Natural killer cell (primary cell): ENCODE data around the gene ECI1. TPM values are rescaled to one million over a fixed set of nuclear protein-coding genes. Genes with fewer than 3 reads are reported as not detected.
A peak's percentile ranks its signal among the peaks of the same experiment; 100 is the strongest.

ENCODE experiments used
- ATAC-seq, 3 donors: fragments of 150-1000 bp in 2 of 3; fragments of 200-7000 bp in 1 of 3; cut with Tn5 transposase; 1 replicate in 1 of 3; 2 replicates in 2 of 3; pipeline ENCODE4 v1.10.0; 2021; ENCODE audit warnings: mild to moderate bottlenecking in 2 of 3, moderate library complexity in 2 of 3
- DNase-seq, 2 donors: peaks; one replicate each; pipeline versions ENCODE4 v3.0.0 to v3.0.0-alpha.2; 2013 to 2021; ENCODE audit warnings: mixed read lengths in 1 of 2
- H3K27ac ChIP-seq: one replicate; pipeline ENCODE4 v1.5.1; 2013; ENCODE audit warnings: mild to moderate bottlenecking, low read length
- H3K27me3 ChIP-seq: one replicate; pipeline ENCODE4 v1.6.1; 2013; ENCODE audit warnings: low read length; ENCODE audit not compliant: control insufficient read depth, insufficient read depth
- H3K36me3 ChIP-seq: one replicate; pipeline ENCODE4 v1.6.1; 2013; ENCODE audit warnings: low read length; ENCODE audit not compliant: control insufficient read depth, insufficient read depth
- H3K4me1 ChIP-seq: one replicate; pipeline ENCODE4 v1.6.1; 2013; ENCODE audit warnings: low read length; ENCODE audit not compliant: control insufficient read depth, insufficient read depth
- H3K4me3 ChIP-seq: one replicate; pipeline ENCODE4 v1.5.1; 2013; ENCODE audit warnings: low read length
- H3K9me3 ChIP-seq: one replicate; pipeline ENCODE4 v1.6.1; 2013; ENCODE audit warnings: low read length; ENCODE audit not compliant: control insufficient read depth, insufficient read depth
- H3K27ac Mint-ChIP-seq, 2 donors: one replicate each; pipeline ENCODE4 v1.8.0; 2022; ENCODE audit warnings: mild to moderate bottlenecking in 2 of 2, mixed read lengths in 2 of 2, moderate library complexity in 1 of 2
- H3K27me3 Mint-ChIP-seq, 2 donors: one replicate each; pipeline ENCODE4 v1.8.0; 2022; ENCODE audit warnings: low read depth in 2 of 2, mixed read lengths in 2 of 2
- H3K36me3 Mint-ChIP-seq: one replicate; pipeline ENCODE4 v1.8.0; 2022; ENCODE audit warnings: mixed read lengths
- H3K4me1 Mint-ChIP-seq, 2 donors: one replicate each; pipeline ENCODE4 v1.8.0; 2022; ENCODE audit warnings: mixed read lengths in 2 of 2
- H3K4me3 Mint-ChIP-seq: one replicate; pipeline ENCODE4 v1.8.0; 2022; ENCODE audit warnings: mild to moderate bottlenecking, moderate library complexity, mixed read lengths
- H3K9me3 Mint-ChIP-seq, 2 donors: one replicate each; pipeline ENCODE4 v1.8.0; 2022; ENCODE audit warnings: mixed read lengths in 2 of 2
- WGBS: methylation state at CpG from one replicate; pipeline ENCODE4 v1.1.7; 2013; ENCODE audit warnings: missing lambda C conversion rate; ENCODE audit not compliant: insufficient coverage; 5-methylcytosine and 5-hydroxymethylcytosine counted together
- intact Hi-C: fragments of 100-400 bp; cut with micrococcal nuclease; formaldehyde crosslinking; loops from one replicate; pipeline ENCODE4 v1.14.2; 2022
- total RNA-seq, 4 donors: library from RNA; stranded (reverse); fragments of 120-200 nt in 1 of 4; gene quantifications; one replicate each; pipeline versions ENCODE4 v1.2.3 to v1.2.4, GENCODE V29; 2013 to 2022
- TF ChIP-seq, protein P1 (sequence below): fragments of 200-600 bp; IDR thresholded peaks from one replicate; pipeline ENCODE4 v1.8.0; 2022; ENCODE audit warnings: antibody characterized with exemption

ECI1 gene
- total RNA-seq, 3 donors from 2014 or later (not counting 1 experiment from before 2014, with no cell fraction given), result 14.6 to 19.2 (median 19.0) TPM

DNA sequence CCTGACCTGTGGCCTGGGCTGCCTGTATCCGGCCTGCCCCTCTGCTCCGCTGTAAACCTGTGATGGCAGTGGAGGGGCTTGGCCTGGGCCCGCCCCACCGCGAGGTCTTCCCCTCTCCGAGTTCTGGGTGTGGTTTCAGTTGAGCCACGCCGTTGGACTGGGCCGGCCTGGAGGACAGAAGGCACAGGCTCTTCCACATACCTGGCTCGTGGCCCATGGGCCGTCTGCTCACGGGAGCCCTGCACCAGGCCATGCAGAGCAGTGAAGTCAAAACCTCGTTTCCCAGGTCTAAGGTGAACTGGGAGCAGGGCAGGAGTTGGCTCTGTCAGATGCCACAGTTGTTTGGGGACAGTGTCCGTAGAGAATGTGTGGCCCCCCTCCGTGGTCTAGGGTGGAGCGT, 22.1 kb upstream of the ECI1 start:
- Histone ChIP-seq H3K9me3 (no peaks in the 10 kb centered on the region), H3K27ac (no peak overlapping the region), H3K36me3 (no peaks in the 10 kb centered on the region), H3K4me3 (no peak overlapping the region), H3K4me1 (peaks cover 18% of the 10 kb centered on the region), H3K27me3 (no peaks in the 10 kb centered on the region)
- H3K9me3 Mint-ChIP-seq, result no peaks in the 10 kb centered on the region
- peaks cover 8 to 20% of the 10 kb centered on the region in 2 donors for H3K4me1 Mint-ChIP-seq
- H3K4me3 Mint-ChIP-seq, result no peak overlapping the region
- no peak for DNase-seq
- intact Hi-C loops, result no loop called here
- TF ChIP-seq, protein P1, sequence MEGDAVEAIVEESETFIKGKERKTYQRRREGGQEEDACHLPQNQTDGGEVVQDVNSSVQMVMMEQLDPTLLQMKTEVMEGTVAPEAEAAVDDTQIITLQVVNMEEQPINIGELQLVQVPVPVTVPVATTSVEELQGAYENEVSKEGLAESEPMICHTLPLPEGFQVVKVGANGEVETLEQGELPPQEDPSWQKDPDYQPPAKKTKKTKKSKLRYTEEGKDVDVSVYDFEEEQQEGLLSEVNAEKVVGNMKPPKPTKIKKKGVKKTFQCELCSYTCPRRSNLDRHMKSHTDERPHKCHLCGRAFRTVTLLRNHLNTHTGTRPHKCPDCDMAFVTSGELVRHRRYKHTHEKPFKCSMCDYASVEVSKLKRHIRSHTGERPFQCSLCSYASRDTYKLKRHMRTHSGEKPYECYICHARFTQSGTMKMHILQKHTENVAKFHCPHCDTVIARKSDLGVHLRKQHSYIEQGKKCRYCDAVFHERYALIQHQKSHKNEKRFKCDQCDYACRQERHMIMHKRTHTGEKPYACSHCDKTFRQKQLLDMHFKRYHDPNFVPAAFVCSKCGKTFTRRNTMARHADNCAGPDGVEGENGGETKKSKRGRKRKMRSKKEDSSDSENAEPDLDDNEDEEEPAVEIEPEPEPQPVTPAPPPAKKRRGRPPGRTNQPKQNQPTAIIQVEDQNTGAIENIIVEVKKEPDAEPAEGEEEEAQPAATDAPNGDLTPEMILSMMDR, result no peak
- H3K27ac Mint-ChIP-seq, result no peak overlapping the region
- no peaks in the 10 kb centered on the region for H3K36me3 Mint-ChIP-seq
- 96% methylated on average over 16 of the region's 16 CpGs for WGBS
- ATAC-seq, result no peak
- no peaks in the 10 kb centered on the region for H3K27me3 Mint-ChIP-seq

DNA sequence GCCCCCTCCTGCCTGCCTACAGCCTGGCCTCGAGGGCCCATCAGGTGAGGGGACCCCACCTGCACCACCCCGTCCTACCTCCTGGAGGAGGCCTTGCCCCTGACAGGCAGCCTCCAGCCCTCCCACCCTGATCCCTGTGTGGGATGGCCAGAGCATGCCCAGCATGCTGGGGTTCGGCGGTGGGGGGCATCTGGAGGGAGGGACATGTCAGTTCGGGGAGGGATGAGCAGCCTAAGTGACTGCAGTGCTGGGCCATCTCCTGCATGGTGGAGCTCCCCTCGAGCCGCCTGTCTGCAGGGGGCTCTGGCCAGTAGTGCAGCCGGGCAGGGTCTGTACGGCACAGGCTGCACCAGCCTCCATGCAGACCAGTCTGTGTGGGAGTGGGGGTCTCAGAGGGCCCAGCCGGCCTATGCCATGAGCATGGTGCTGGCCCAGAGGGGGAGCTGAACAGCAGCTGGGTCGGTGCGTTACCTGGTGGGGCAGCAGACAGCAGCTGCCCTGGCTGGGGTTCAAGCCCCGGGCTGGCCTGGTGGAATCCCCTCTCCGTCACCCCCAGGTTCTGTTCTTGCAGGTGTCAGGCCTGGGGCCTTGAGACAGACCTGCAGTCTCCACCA, 20.6 kb upstream of the ECI1 start:
- Mint-ChIP-seq H3K27me3 (no peaks in the 10 kb centered on the region), H3K4me3 (no peak overlapping the region), H3K4me1 (peaks cover 10 to 31% of the 10 kb centered on the region in 2 donors), H3K9me3 (no peaks in the 10 kb centered on the region), H3K27ac (no peak overlapping the region), H3K36me3 (no peaks in the 10 kb centered on the region)
- Histone ChIP-seq H3K27ac (no peak overlapping the region), H3K4me3 (no peak overlapping the region), H3K4me1 (peaks cover 23% of the 10 kb centered on the region), H3K27me3 (no peaks in the 10 kb centered on the region), H3K9me3 (no peaks in the 10 kb centered on the region), H3K36me3 (no peaks in the 10 kb centered on the region)
- TF ChIP-seq, protein P1, result no peak
- intact Hi-C loops, result no loop called here
- no peak for DNase-seq
- no peak for ATAC-seq
- 98% methylated on average over 14 of the region's 14 CpGs for WGBS

DNA sequence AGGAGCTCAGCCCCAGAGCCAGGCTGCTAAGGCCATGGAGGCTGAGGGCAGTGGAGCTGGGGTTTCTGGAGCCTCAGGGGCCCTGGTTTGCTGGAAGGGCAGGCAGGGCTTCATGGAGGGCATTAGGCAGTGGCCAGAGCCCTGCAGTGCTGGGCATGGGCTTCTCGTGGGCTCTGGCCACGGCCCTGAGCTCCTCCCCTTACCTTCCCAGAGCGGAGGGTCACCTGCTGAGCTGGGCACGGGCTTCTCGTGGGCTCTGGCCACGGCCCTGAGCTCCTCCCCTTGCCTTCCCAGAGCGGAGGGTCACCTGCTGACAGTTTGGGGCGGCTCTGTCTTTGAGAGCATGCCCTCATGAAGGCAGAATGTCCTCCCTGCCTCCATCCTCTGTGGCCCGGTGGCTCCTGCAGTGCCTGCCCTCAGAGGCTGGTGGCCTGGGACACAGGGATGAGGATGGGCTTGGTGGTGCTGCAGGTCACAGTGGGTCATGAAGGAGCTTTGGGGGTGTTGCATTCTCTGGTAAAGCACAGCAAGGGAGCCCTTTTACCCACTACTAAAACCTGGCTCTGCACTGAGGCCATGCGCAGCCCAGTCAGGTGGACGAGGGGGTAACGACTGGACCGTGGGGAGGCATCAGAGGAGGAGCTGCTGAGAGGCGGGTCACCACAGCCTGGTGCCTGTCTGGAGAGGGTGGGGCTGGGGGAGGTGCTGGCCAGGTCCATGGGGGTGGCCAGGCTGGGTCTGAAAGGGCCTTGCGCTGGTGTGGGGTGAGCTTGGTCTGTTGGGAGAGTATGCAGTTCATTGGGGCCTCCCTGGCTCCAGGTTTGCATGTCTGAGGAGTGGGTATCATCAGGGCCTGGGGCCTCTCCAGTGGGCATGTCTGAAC, 19.4 kb upstream of the ECI1 start:
- H3K27me3 ChIP-seq, result no peaks in the 10 kb centered on the region
- no peak overlapping the region for H3K4me3 ChIP-seq
- Mint-ChIP-seq H3K4me3 (peak overlapping the region; percentile 40), H3K9me3 (no peaks in the 10 kb centered on the region), H3K4me1 (peaks cover 21 to 37% of the 10 kb centered on the region in 2 donors), H3K27me3 (no peaks in the 10 kb centered on the region), H3K27ac (no peak overlapping the region), H3K36me3 (no peaks in the 10 kb centered on the region)
- DNase-seq (no peak), ATAC-seq (no peak)
- H3K4me1 ChIP-seq, result peaks cover 33% of the 10 kb centered on the region
- 89% methylated on average over 14 of the region's 15 CpGs for WGBS
- H3K27ac ChIP-seq, result no peak overlapping the region
- peaks cover 2% of the 10 kb centered on the region for H3K36me3 ChIP-seq
- intact Hi-C loops, result no loop called here
- TF ChIP-seq, protein P1, result no peak
- H3K9me3 ChIP-seq, result no peaks in the 10 kb centered on the region
